Measurements from ENCODE around the gene VHLL.

DNA sequence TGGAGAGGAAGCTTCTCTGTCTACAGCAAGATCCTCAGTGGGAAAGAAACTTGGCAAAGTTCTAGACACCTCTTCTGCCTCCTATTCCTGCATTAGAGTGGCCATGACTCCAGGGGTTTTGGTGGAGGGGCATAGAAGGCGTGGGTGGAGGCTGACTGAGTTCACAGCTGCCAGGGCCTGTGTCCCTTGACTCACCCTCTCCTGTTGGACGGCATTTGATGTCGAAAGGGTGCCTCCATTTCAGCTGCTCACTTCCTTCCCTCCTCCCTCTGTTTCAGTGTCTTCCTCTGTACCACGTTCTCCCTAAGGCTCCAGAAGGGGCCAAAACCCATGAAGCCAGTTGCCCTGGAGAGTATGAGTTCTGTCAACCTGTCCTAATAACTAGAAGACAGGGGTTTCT is 14.3 kb downstream of the VHLL start:
- TF ChIP-seq CTCF (optimal IDR thresholded peaks at IDR 0.05 in 1 of 3, IDR thresholded peaks at IDR 0.05 in 1 of 3, conservative IDR thresholded peaks at IDR 0.05 in 1 of 3; ENCODE audit: extremely low read depth in 1 of 3, insufficient read depth in 2 of 3, low read length in 3 of 3) (no peak), EZH2 (IDR thresholded peaks at IDR 0.05; ENCODE audit: low read length) (no peak)

Measured in keratinocyte (primary cell).